ENCODE results near the gene DCLK1.

DNA sequence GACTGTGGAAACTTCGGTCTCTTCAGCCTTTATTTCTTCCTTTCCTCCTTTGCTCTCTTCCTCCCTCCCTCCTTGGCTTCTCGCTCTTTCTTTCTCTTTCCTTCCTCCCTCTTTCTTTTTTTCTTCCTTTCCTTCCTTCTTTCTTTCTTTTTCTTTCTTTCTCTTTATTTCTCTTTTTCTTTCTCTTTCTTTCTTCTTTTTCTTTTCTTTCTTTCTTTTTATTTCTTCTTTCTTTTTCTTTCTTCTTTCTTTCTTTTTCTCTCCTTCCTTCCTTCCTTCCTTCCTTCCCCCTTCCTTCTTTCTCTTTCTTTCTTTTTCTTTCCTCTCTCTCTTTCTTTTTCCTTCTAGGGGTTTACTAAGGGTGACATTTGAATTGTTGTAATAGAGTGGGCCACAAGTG is 364.5 kb downstream of the DCLK1 start:
- TF ChIP-seq, protein P1, sequence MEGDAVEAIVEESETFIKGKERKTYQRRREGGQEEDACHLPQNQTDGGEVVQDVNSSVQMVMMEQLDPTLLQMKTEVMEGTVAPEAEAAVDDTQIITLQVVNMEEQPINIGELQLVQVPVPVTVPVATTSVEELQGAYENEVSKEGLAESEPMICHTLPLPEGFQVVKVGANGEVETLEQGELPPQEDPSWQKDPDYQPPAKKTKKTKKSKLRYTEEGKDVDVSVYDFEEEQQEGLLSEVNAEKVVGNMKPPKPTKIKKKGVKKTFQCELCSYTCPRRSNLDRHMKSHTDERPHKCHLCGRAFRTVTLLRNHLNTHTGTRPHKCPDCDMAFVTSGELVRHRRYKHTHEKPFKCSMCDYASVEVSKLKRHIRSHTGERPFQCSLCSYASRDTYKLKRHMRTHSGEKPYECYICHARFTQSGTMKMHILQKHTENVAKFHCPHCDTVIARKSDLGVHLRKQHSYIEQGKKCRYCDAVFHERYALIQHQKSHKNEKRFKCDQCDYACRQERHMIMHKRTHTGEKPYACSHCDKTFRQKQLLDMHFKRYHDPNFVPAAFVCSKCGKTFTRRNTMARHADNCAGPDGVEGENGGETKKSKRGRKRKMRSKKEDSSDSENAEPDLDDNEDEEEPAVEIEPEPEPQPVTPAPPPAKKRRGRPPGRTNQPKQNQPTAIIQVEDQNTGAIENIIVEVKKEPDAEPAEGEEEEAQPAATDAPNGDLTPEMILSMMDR (IDR thresholded peaks at IDR 0.05) = no peak
- no peak for TF ChIP-seq POLR2A (IDR thresholded peaks at IDR 0.05)

Data from body of pancreas (tissue), 4 donors.